ENCODE measurements around the gene RNF225.

DNA sequence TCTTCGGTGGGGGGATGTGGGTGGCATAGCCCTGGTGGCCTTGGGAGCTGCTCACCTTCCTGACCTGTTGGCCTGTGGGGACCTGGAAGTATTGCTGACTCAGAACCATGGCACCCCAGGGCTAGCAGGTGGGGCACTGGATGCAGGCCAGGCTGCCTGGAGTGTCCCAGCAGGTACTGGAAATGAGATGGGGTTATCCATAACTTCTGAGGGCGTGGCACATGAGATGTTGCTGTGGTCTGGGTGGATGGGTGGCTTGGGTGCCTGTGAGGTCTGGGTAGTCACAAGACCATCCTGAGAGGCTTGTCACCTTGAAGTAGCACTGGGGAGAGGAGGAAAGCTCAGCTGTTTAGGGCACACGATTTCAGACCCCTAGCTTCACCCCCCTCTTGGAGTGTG is 636 bp upstream of the RNF225 start:
- TF ChIP-seq, protein P1, sequence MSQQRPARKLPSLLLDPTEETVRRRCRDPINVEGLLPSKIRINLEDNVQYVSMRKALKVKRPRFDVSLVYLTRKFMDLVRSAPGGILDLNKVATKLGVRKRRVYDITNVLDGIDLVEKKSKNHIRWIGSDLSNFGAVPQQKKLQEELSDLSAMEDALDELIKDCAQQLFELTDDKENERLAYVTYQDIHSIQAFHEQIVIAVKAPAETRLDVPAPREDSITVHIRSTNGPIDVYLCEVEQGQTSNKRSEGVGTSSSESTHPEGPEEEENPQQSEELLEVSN (IDR thresholded peaks at IDR 0.05; ENCODE audit: borderline replicate concordance in 1 of 2, extremely low read depth in 1 of 2, insufficient read depth in 1 of 2, insufficient read length in 1 of 2, low read depth in 1 of 2, low read length in 1 of 2, poor library complexity in 1 of 2, severe bottlenecking in 1 of 2), result no peak
- TF ChIP-seq ZNF24 (IDR thresholded peaks at IDR 0.05) (no peak), EZH2 (IDR thresholded peaks at IDR 0.05; ENCODE audit: borderline replicate concordance, low read depth, low read length) (no peak)
